CD4-positive, alpha-beta T cell treated with Interleukin-10 for 1 hour (primary cell): Measurements from ENCODE around the gene NOXRED1.

Experiments
- DNase-seq: peaks from one replicate; pipeline ENCODE4 v3.0.0-alpha.2; 2020

NOXRED1 gene

DNA sequence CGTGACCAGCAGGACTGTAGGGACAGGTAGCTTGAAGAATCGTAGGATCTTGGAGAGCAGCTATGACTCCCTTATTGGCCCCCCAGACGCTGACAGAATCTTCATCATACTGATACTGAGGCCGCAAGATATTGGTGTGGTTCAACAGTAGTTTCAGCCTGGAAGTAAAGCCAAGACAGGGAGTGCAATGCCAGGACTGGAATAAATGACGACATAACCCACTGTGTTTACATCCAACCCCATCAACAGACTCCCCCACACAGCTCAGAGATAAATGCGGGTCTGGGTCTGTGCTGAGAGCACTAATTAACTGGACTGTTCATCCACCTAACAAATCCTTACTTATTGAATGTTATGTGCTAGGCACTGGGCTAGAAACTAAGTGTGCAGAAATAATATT is 16.6 kb downstream of the NOXRED1 start:
- no peak for DNase-seq

DNA sequence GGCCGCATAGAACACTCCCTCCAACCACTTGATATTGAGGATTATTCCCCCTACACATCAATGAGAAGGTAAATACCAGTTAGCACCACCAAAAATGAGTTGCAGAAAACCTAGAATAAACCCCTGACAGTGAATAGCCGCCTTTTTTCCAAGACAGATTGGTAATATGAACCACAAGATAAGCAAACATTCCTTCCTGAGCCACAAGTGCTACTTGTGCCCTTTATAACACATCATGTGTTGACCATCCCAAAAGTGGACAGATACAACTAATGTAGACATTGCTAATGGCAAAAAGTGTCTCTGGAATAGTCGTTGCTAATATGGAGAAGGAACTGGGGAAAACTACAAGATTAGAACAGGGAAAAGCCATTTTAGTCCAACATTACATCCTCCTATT is 17.2 kb downstream of the NOXRED1 start:
- DNase-seq: no peak

DNA sequence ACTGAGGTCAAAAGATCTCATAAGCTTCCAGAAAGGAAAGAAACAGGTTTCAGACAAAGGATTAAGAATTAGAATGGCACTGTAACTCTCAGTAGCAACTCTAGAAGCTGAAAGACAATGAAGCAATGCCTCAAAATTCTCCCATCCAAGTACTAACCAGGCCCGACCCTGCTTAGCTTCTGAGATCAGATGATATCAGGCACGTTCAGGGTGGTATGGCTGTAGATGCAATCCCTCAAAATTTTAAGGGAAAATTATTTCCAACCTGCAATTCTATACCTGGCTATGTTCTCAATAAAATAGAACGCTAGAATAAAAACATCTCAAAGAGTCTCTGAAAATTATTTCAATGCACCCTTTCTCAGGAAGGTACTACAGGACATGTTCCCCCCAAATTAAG is 19.6 kb downstream of the NOXRED1 start:
- no peak for DNase-seq

DNA sequence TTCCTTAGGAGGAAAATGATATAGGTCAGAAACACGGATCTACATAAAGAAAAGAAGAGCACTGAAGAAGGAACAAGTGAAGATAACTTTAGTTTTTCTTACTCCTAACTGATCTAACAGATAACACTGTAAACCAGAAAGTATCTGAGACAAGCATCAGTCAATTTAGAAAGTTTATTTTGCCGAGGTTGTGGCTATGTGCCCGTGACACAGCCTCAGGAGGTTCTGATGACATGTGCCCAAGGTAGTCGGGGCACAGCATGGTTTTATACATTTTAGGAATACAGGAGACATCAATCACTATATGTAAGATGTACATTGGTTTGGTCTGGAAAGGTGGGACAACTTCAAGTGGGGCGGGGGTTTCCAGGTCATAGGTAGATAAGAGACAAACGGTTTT is 23.1 kb downstream of the NOXRED1 start:
- DNase-seq: no peak

DNA sequence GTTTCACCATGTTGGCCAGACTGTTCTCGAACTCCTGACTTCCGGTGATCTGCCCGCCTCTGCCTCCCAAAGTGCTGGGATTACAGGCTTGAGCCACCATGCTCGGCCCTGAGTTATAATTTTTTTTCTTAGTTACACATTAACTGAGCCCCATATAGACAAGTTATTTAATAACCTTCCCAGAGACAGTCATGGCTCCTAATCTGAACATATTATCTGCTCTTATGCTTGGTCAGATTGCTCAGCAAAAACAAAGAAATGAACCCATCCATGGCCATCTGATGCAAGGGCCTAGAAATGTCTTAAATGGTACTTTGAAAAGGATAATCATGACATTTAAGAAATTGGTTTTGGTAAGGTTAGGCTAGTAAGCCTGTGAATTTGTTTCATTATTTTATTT is 33.1 kb downstream of the NOXRED1 start:
- no peak for DNase-seq

DNA sequence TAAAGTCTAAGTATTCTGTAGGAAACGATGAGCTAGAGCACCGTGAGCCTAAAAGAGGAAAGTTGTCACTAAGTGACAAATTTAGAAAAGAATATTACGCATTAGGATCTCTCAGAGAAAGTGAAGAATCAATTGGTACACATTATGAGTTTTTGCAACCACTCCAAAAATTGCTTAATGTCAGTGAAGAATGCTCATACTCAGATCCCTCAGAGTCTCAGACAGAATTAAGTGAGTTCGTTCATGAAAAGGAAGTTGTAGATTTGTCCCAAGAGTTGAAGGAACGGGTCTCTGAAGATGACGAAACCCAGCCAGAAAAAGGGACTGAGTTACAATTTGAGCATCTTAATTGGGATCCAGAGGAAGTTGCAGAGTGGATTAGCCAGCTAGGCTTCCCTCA is 44.6 kb downstream of the NOXRED1 start:
- DNase-seq: no peak

DNA sequence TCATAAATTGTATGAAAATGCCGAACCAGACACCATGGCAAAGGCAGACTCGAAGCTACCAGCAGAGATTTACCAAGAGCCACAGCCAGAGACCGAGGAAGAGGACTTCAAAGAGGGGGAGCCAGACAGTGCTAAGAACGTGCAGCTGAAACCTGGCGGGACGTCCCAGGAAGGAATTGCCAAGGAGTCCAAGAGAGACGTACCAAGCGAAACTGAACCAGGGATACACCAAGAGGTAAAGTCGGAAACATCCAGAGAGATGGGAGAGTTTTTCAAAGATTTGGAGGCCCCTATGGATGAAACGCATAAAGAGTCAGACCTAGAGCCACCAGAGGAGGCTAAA is 45.9 kb downstream of the NOXRED1 start:
- no peak for DNase-seq

DNA sequence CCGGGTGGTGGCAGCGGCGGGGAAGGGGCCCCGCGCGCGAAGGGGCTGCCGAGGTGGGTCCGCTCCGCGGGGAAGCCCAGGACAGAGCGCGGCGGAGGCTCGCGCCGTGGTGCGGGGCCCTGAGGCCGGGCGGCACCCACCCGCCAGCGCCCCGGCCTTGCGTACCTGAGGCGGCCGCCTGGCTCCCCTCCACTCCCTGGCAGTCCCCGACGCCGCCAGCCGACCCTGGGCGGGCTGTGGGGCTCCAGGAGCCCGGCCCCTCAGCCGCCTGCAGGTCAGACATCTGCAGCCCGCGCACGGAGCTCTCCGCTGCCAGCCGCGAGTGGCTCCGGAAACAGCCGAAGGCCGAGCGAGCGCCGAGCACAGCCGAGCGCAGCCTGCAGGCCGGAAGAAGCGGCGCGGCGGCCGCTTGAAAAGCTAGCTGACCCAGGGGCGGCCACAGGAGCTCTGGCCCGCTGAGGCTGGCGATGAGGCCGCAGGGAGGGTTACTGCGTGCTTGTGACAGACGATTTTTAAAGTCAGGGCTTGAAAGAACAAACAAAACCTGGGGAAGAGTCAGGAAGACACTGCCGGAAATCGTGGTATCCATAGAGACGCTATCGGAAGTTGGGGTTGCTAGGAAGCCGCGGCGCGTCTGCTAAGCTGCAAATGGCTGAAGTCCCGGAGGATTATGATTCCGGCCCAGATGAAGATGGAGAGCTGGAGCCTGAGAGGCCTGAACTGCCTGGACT is 46.4 kb downstream of the NOXRED1 start, which contains the start of the genes SAMD15 and TMED8:
SAMD15 (plus strand) TSS at position 609 of the 731 bp plus-strand sequence; CDS start at position 649, 40 bp downstream.
TMED8 (minus strand) TSS at position 324 of the 731 bp plus-strand sequence; CDS start at position 283, 41 bp downstream.
- peak; percentile 86 for DNase-seq

DNA sequence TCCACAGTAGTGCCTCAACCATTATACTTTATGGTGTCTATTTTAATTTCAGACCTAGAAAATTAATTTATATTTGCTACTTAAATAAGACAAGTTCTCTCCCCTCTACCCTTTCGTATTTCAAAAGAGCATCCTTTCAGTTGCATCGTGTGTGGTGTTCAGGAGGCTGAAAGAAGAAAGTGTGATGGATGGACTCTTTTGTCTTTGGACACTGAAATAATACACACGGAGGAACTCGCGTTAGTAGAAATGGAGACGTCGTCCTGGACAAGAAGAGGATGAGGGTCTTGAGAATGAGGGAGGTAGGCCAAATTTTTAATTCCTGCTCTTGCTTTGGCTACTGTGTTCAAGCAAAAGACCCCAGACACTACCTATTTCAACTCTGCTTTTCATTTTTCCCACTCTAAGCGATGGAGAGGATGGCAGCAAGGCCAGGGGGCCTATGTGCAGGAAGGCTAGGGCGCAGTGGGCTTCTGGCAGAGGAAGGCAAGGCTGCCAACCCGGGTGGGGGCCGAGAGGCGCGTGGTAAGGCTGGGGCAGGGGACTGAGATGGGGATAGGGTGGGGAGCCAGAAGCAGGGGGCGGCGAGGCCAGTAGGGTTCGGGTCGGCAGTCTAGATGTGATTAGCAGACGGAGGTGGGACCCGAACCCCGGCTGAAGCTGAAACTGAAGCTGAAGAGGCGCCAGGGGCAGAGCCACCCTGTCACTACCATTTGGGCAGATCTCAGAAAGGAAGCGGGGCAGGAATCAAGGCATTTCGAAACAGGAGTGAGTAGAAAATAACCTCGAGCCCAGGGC is 47.2 kb downstream of the NOXRED1 start:
- no peak for DNase-seq

DNA sequence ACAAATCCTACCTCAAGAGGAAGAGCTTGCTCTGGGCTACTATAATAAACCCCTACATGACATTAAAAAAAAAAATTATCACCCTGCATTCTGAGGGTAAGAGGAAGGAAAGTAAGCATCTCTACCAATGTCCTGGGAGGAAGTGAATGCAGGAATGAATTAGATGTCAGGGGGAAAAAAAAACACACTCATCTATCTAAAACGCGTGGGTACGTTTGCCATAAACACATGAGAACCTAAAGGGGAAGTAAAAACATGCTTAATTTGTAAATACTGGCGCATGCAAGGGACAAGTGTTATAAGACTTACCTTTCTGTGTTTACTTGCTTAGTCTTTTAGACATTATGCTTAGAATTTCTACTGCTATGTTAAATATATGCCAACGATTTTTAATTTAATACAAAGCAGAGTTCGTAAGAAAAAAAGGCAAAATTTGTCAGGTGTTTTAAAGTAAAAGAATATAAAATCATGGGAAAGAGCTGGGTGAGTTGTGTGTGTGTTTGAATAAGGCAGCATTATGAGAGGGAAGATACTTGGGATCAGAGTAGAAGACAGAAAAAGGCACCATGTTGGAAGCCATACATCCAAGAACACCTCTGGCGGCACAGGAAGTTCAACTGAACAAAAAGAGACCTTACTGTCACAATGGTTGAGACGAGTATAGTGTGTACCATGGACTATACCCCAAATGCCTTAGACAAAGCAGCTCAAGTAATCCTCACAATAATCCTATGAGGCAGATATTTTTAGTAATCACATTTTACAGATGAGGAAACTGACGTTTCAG is 48.0 kb downstream of the NOXRED1 start:
- no peak for DNase-seq

DNA sequence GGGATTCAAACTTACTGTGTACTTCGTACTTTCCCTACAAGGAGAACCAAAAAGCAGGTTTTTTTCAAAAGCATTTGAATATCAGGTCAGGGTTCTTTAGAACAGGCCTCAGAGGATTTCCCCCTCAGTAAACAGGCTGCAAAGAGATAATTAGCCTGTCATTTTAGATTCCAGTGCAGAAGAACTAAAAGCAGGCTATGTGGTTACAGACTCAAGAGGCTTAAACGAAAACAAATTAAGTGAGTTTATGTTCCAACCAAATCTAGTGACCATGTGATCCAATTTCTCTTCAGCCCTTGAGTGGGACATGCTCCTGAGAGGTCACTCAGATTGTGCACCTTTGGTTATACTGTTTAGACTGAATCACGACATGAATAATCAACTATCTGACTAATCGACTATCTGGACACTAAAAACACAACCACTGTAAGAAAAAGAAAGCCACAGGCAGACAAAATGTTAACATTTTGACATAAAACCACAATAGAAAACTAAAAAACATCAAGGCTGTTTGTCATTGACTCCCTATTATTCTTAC is 51.0 kb downstream of the NOXRED1 start:
- DNase-seq: peak; percentile 10

DNA sequence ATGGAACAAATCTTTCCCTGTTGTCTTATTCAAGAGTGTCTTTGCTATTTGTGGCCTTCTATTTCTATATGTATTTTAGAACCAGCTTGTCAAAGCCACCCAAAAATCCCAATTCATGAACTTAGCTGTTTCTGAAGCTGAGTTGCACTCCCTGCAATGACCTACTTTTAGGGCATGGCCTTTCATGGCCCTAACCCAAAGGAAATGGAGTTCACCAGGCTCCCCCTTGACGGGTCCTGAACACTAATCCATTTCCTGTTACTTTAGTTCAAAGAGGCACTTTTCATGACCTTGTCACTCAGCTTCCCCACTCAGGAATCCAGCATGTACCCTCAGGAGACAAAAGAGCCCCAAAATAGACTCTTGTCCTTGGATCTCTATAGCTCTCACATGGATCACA is 54.0 kb downstream of the NOXRED1 start:
- peak; percentile 38 for DNase-seq

DNA sequence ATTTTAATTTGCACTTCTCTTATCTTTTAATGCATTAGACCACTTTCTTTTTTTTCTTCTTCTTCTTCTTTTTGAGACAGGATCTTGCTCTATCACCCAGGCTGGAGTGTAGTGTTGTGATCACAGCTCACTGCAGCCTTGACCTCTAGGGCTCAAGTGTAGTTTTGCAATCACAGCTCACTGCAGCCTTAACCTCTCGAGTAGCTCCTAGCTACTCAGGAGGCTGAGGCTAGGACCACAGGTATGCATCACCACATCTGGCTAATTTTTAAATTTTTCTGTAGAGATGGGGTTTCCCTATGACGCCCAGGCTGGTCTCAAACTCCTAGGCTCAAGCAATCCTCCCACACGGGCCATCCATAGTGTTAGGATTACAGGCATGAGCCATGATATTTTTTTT is 59.2 kb downstream of the NOXRED1 start:
- DNase-seq: no peak

DNA sequence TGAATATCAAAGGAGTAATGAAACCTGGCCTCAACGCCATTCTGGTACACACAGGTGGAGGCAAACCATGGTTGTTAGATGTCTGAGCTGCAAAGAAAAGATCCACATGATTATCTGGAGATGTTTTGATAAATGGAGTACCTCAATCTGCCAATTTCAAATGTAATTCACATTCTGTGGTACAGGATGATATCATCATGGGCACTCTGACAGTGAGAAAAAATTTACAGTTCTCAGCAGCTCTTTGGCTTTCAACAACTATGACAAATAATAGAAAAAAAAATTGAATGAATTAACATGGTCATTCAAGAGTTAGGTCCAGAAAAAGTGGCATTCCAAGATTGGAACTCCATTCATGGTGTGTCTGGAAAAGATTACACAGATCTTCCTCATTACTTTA is 63.7 kb downstream of the NOXRED1 start:
- no peak for DNase-seq

DNA sequence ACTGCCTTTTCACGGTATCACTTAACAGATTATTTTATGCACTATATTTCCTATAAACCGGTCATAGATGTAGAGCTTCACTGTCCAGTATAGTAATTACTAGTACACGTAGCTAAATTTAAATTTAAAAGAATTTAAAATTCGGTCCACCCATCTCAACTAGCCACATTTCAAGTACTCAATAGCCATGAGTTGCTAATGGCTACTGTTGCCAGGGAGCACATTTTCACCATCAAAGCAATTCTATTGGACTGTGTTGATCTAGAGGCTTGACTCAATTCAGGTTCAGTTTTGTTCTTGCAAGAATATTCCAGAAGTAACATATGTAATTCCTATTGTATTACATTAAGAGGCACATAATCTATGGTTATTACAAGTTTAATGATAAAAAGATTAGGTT is 66.4 kb downstream of the NOXRED1 start:
- DNase-seq: no peak

DNA sequence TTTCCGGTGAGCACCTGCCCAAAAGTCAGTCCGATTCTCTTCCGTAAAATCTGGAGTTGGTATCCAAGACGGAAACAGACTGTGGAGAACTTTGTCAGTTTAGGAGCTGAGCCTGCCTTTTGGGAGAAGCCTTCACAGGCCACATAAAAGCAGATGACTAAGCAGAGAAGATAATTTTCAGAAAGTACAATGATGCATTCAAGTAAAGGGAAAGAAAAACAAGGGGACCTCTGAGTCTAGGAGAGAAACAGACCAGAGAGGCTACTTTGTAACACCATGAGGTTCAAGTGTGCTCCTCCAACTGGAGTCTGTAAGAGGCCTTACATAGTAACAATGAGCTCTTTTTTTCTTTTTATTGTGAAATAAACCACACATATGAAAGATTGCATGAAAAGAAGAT is 67.5 kb downstream of the NOXRED1 start:
- no peak for DNase-seq

DNA sequence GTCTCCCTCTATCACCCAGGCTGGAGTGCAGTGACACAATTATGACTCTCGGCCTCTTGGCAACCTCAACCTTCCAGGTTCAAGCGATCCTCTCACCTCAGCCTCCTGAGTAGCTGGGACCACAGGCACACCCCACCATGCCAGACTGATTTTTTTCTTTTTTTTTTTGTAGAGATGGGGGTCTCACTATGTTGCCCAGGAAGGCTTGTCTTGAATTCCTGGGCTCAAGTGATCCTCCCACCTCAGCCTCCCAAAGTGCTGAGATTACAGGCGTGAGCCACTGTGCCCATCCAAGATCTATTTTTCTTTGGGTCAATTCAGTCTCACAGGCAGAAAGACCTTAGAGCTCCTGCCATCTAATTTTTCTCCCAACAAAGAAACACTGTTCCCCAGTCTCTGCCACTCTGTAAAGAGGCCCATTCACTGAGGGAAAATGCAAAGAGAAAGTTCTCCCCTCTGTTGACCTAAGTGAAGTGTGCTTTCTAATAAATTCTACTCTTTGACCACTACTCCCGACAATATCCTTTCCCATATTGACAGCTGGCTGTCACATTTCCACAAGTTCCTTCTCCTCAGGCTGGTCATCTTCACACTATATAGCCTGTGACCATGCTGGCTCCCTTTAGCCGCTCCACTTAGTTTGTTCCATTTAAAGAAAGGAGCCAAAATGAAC is 69.7 kb downstream of the NOXRED1 start:
- DNase-seq: no peak

DNA sequence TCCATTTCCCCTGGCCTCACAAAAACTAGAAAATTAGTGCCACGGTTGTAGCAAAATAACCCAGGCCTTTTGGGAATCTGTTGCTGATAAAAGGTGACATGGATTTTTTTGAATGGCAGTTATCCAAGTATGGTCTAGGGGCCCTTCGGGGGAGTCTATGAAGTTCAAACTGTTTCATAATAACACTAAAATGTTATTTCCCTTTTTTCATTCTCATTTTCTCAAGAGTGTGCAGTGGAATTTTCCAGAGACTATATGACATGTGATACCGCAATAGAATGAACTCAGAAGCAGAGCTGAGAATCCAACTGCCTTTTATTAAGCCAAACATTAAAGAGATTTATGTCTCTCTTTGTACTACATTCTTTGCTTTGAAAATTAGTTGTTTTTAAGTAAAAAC is 75.6 kb downstream of the NOXRED1 start:
- DNase-seq: no peak

DNA sequence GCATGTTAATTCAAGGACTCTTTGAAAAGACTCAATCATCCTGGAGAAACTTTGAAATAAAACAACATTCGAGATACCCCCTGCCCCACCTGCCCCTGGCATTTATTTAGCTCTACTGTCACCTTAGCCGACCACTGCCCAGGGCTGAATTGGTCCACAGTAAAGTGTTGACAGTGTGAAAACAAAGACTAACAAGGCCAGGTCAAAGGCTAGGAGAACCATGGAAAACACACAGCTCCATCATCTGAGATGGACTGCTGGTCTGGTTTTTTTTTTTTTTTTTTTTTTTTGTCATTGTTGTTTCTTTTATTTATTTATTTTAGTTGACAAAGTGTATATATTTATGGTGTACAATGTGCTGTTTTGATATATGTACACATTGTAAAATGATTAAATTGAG is 76.8 kb downstream of the NOXRED1 start:
- no peak for DNase-seq

DNA sequence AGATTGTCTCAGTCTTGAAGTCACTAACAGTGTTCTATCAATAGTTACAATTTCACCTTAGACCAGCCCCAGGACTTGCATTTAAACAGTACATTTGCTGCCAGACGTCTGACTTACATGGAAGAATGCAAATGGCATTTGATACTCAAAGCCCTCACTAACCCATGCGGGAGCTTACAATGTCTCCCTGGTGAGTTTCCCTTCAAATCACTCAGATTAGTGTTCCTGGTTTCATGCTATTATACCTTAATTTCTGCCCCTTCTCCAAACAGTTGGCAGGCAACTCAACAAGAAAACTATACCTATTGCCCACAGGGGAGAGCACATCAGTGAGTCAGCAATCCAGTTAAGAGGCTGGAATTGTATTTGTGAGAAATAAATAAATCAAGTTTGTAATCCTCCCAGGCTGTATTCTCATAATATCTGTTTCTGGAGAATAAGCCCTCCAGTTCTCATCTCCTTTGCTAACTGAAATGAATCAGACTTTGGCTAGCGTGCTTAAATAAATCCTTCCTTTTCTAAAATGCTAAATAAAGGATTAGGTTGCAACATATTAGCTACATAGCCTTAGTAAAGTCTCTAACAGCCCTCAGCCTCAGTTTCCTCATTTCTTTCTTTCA is 78.8 kb downstream of the NOXRED1 start:
- no peak for DNase-seq
